Mesothelial cell of epicardium (in vitro differentiated cells): ENCODE results near the gene SLCO6A1. TPM values are rescaled to one million over a fixed set of nuclear protein-coding genes. Genes with fewer than 3 reads are reported as not detected.
A peak's percentile ranks its signal among the peaks of the same experiment; 100 is the strongest.

ENCODE experiments used
- DNase-seq, 2 experiments: peaks; one replicate each; pipeline ENCODE4 v3.0.0; 2021; ENCODE audit warnings: low spot score in 2 of 2; ENCODE audit not compliant: unreplicated experiment in 2 of 2
- H3K27ac Mint-ChIP-seq: 2 replicates; pipeline ENCODE4 v1.8.0; 2021; ENCODE audit warnings: mixed read lengths
- H3K27me3 Mint-ChIP-seq: 2 replicates; pipeline ENCODE4 v1.8.0; 2021; ENCODE audit warnings: low read depth, mixed read lengths
- H3K36me3 Mint-ChIP-seq: 2 replicates; pipeline ENCODE4 v1.8.0; 2021; ENCODE audit warnings: mixed read lengths
- H3K4me1 Mint-ChIP-seq: 2 replicates; pipeline ENCODE4 v1.8.0; 2021; ENCODE audit warnings: mixed read lengths
- H3K4me3 Mint-ChIP-seq: 2 replicates; pipeline ENCODE4 v1.8.0; 2021; ENCODE audit warnings: mild to moderate bottlenecking, moderate library complexity, mixed read lengths
- H3K9me3 Mint-ChIP-seq: 2 replicates; pipeline ENCODE4 v1.8.0; 2021; ENCODE audit warnings: mixed read lengths
- total RNA-seq: library from RNA; stranded (reverse); gene quantifications from 3 replicates; pipeline ENCODE4 v1.2.1, GENCODE V29; 2021
- TF ChIP-seq, protein P1 (sequence below): fragments of 200-600 bp; sonication (generic); IDR thresholded peaks from one replicate; pipeline ENCODE4 v1.5.0; 2021; ENCODE audit warnings: antibody characterized with exemption; ENCODE audit not compliant: unreplicated experiment

The SLCO6A1 gene, protein sequence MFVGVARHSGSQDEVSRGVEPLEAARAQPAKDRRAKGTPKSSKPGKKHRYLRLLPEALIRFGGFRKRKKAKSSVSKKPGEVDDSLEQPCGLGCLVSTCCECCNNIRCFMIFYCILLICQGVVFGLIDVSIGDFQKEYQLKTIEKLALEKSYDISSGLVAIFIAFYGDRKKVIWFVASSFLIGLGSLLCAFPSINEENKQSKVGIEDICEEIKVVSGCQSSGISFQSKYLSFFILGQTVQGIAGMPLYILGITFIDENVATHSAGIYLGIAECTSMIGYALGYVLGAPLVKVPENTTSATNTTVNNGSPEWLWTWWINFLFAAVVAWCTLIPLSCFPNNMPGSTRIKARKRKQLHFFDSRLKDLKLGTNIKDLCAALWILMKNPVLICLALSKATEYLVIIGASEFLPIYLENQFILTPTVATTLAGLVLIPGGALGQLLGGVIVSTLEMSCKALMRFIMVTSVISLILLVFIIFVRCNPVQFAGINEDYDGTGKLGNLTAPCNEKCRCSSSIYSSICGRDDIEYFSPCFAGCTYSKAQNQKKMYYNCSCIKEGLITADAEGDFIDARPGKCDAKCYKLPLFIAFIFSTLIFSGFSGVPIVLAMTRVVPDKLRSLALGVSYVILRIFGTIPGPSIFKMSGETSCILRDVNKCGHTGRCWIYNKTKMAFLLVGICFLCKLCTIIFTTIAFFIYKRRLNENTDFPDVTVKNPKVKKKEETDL
- total RNA-seq = 5.7 to 6.2 TPM (median 5.9 TPM) in 3 replicates

DNA sequence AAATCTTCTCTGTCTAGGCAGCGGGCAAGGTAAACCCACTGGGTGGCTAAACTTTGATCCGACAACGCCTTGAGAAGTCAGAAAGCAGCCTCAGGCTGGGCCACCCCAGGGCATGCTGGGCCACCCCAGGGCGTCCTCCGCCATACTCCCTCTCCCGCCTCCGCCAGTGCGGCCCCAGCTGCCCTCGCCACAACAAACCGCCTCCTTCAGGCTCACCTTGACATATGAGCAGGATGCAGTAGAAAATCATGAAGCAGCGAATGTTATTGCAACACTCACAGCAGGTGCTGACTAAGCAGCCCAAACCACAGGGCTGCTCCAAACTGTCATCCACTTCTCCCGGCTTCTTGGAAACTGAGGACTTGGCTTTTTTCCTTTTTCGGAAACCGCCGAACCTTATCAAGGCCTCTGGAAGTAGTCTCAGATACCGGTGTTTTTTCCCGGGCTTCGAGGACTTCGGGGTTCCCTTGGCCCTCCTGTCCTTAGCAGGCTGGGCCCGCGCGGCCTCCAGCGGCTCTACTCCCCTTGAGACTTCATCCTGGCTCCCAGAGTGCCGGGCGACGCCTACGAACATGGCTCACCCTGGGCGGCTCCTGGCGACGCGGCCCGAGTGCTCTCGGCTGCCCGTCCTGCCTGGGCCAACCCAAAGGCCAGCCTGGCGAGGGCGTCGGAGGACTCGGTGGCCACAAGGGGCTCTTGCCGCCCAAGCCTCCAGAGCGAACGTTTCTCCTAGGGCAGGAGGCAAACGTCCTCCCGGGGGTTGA is at the start of gene SLCO6A1:
SLCO6A1 (minus strand) TSS at position 731 of the 764 bp plus-strand sequence; CDS start at position 574, 157 bp downstream.
- Mint-ChIP-seq H3K27ac (no peak within 1 kb of the TSS), H3K4me3 (no peak within 1 kb of the TSS), H3K9me3 (peaks cover under 1% of the 10 kb centered on the region), H3K4me1 (no peaks in the 10 kb centered on the region), H3K36me3 (no peaks in the 10 kb centered on the region), H3K27me3 (no peaks in the 10 kb centered on the region)
- no peak for DNase-seq
- TF ChIP-seq, protein P1, sequence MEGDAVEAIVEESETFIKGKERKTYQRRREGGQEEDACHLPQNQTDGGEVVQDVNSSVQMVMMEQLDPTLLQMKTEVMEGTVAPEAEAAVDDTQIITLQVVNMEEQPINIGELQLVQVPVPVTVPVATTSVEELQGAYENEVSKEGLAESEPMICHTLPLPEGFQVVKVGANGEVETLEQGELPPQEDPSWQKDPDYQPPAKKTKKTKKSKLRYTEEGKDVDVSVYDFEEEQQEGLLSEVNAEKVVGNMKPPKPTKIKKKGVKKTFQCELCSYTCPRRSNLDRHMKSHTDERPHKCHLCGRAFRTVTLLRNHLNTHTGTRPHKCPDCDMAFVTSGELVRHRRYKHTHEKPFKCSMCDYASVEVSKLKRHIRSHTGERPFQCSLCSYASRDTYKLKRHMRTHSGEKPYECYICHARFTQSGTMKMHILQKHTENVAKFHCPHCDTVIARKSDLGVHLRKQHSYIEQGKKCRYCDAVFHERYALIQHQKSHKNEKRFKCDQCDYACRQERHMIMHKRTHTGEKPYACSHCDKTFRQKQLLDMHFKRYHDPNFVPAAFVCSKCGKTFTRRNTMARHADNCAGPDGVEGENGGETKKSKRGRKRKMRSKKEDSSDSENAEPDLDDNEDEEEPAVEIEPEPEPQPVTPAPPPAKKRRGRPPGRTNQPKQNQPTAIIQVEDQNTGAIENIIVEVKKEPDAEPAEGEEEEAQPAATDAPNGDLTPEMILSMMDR = no peak

DNA sequence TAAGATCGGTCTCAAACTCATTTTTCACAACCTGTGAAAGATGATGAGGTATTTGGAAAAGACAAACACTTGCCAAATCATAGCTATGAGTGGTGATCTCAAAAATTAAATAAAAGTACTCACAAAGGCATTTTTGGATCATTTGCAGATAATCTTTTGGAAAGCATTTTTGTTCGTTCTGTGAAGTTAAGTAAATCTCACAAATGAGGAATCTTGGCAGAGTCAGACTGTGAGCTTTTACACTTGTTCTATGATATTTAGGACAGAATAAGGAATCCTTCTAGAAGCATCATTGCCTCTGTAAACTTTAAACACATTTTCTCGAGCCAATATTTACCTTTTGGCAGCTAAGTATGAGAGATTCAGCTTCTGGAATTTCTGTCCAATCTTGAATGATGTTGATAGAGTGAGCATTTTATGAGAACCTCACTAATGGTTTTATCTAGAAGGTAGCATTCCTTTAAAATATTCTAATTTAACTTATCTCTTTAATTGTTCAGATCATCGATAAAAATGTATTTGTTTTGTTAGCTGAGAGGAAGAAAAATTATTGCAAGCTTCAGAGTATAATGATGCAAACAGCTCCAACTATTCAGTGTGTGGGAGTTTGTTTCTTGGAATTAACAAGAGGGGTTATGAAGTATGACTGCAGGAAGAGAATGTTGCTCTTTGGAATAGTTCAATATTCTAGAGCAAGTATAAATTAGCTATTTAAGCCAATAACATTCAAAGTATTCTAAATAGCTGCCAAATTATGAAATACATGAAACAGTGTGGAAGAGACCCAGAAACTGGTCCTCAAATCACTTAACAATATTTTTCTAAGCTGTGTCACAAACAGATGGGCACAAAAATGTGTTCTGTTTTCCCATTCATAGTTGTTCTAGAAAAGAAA is 48.6 kb upstream of the SLCO6A1 start:
- no peak for DNase-seq
- Mint-ChIP-seq H3K36me3 (no peaks in the 10 kb centered on the region), H3K9me3 (peaks cover 16% of the 10 kb centered on the region), H3K4me3 (no peak overlapping the region), H3K4me1 (peaks cover 19% of the 10 kb centered on the region), H3K27me3 (no peaks in the 10 kb centered on the region), H3K27ac (peak overlapping the region; percentile 2)
- TF ChIP-seq, protein P1 = no peak

DNA sequence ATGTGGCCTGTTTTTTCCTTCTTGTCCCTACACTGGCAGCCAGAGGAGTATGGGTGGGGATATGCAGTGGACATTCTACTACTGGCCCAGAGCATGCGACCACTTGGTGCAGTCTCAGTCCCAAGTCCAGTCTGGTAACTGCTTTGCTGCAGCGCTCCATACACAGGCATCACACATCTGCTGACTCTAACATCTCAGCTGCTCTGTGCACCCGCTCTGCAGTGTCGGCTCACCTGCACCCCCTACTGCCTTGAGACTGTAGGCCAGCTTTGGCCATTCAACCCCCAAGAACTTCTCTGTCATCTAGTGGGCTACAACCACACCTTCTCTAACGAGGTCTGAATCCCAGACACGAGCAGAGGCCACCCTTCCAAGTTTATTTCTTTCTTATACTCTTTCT is 46.4 kb upstream of the SLCO6A1 start:
- peaks cover 24% of the 10 kb centered on the region for H3K4me1 Mint-ChIP-seq
- H3K9me3 Mint-ChIP-seq = peaks cover 9% of the 10 kb centered on the region
- no peaks in the 10 kb centered on the region for H3K27me3 Mint-ChIP-seq
- H3K27ac Mint-ChIP-seq = no peak overlapping the region
- DNase-seq = no peak
- TF ChIP-seq, protein P1 = no peak
- H3K4me3 Mint-ChIP-seq = no peak overlapping the region
- H3K36me3 Mint-ChIP-seq = peaks cover 3% of the 10 kb centered on the region

DNA sequence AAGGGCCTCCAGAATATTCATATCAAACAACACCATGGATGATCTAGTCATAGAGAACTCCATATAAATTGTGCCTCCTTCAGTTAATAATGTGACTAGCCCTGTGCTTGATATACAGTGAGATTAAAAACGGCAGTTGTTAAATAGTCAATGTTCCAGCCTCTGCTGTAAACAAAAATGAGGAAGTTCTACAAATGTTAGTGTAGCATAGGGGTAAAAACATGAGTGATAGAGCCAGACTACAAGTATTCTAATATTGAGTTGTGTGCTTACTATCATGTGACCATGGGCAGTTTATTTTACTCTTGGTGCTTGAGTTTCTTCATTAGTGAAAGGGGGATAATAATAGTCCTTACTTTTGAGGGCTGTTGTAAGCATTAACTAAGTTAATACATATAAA is 43.3 kb upstream of the SLCO6A1 start:
- Mint-ChIP-seq H3K27ac (no peak overlapping the region), H3K27me3 (no peaks in the 10 kb centered on the region), H3K9me3 (peaks cover 4% of the 10 kb centered on the region), H3K4me3 (no peak overlapping the region), H3K36me3 (peaks cover 3% of the 10 kb centered on the region), H3K4me1 (peaks cover 21% of the 10 kb centered on the region)
- TF ChIP-seq, protein P1 = no peak
- no peak for DNase-seq
